GM23338 (cell line): ENCODE results near the gene SEC11A. TPM values are rescaled to one million over a fixed set of nuclear protein-coding genes. Genes with fewer than 3 reads are reported as not detected.

Source experiments
- ATAC-seq: fragments of 200-7000 bp; cut with Tn5 transposase; 3 replicates; pipeline ENCODE4 v1.9.1; 2020
- DNase-seq: peaks from one replicate; pipeline ENCODE4 v3.0.0-alpha.2; 2015; ENCODE audit warnings: low spot score
- H2AFZ ChIP-seq: fragments of 200-600 bp; sonication (generic); 2 replicates; pipeline ENCODE4 v1.8.0; 2016; ENCODE audit warnings: antibody characterized with exemption, mild to moderate bottlenecking, moderate library complexity
- H3F3A ChIP-seq: fragments of 200-600 bp; sonication (generic); replicated peaks from 2 replicates; pipeline ENCODE4 v1.8.0; 2017; ENCODE audit warnings: antibody characterized with exemption, mixed run types, low read depth
- H3K27ac ChIP-seq: fragments of 200-600 bp; sonication (generic); 2 replicates; pipeline ENCODE4 v1.6.1; 2016; ENCODE audit warnings: low read depth
- H3K27me3 ChIP-seq: fragments of 200-600 bp; sonication (generic); 2 replicates; pipeline ENCODE4 v1.8.0; 2016; ENCODE audit warnings: mild to moderate bottlenecking, mixed run types, moderate library complexity; ENCODE audit not compliant: insufficient read depth
- H3K36me3 ChIP-seq: fragments of 200-600 bp; sonication (generic); 2 replicates; pipeline ENCODE4 v1.8.0; 2016; ENCODE audit warnings: mild to moderate bottlenecking; ENCODE audit not compliant: insufficient read depth
- H3K4me1 ChIP-seq: fragments of 200-600 bp; sonication (generic); 2 replicates; pipeline ENCODE4 v1.8.0; 2016; ENCODE audit warnings: mild to moderate bottlenecking, moderate library complexity; ENCODE audit not compliant: insufficient read depth
- H3K4me2 ChIP-seq: fragments of 200-600 bp; sonication (generic); 2 replicates; pipeline ENCODE4 v1.7.1; 2017; ENCODE audit warnings: mixed run types
- H3K4me3 ChIP-seq: fragments of 200-600 bp; sonication (generic); 2 replicates; pipeline ENCODE4 v1.6.1; 2016; ENCODE audit warnings: mixed run types
- H3K79me2 ChIP-seq: fragments of 200-600 bp; sonication (generic); replicated peaks from 2 replicates; pipeline ENCODE4 v1.8.0; 2017; ENCODE audit warnings: mild to moderate bottlenecking; ENCODE audit not compliant: insufficient read depth
- H3K9me2 ChIP-seq: fragments of 200-600 bp; sonication (generic); 2 replicates; pipeline ENCODE4 v1.8.0; 2017; ENCODE audit not compliant: insufficient read depth
- H4K20me1 ChIP-seq: fragments of 200-600 bp; sonication (generic); replicated peaks from 2 replicates; pipeline ENCODE4 v1.8.0; 2017; ENCODE audit warnings: mild to moderate bottlenecking; ENCODE audit not compliant: insufficient read depth
- H3K27ac Mint-ChIP-seq: 2 replicates; pipeline ENCODE4 v1.8.0; 2020; ENCODE audit warnings: inconsistent platforms, mild to moderate bottlenecking, moderate library complexity, mixed read lengths
- H3K27me3 Mint-ChIP-seq: 3 replicates; pipeline ENCODE4 v1.8.0; 2022; ENCODE audit warnings: low read depth, mild to moderate bottlenecking, moderate library complexity, mixed read lengths, inconsistent platforms; ENCODE audit not compliant: insufficient read depth, poor library complexity
- H3K36me3 Mint-ChIP-seq: 3 replicates; pipeline ENCODE4 v1.8.0; 2021; ENCODE audit warnings: low read depth, mild to moderate bottlenecking, inconsistent platforms, moderate library complexity, mixed read lengths
- H3K4me1 Mint-ChIP-seq: 3 replicates; pipeline ENCODE4 v1.8.0; 2020; ENCODE audit warnings: mild to moderate bottlenecking, inconsistent platforms, mixed read lengths
- H3K4me3 Mint-ChIP-seq: 3 replicates; pipeline ENCODE4 v1.8.0; 2021; ENCODE audit warnings: moderate library complexity, mild to moderate bottlenecking, inconsistent platforms, mixed read lengths
- H3K9me3 Mint-ChIP-seq: 3 replicates; pipeline ENCODE4 v1.8.0; 2020; ENCODE audit warnings: moderate library complexity, mild to moderate bottlenecking, inconsistent platforms, mixed read lengths
- CREB1 ChIP-seq: fragments of 250-450 bp; sonication (Bioruptor Pico); IDR thresholded peaks from 2 replicates; pipeline ENCODE4 v1.5.0; 2020; ENCODE audit warnings: low read depth, mild to moderate bottlenecking, moderate library complexity
- CTCF ChIP-seq, 2 experiments: fragments of 200-600 bp in 1 of 2; sonication (generic) in 1 of 2; conservative IDR thresholded peaks; 2 replicates each; pipeline versions ENCODE4 v1.5.1 to v1.6.1; 2016 to 2017; ENCODE audit warnings: antibody characterized with exemption in 2 of 2, low read depth in 2 of 2, mild to moderate bottlenecking in 2 of 2, moderate library complexity in 1 of 2
- ETS1 ChIP-seq: IDR thresholded peaks from 2 replicates; pipeline ENCODE4 v1.6.1; 2016; ENCODE audit warnings: antibody characterized with exemption
- EZH2phosphoT487 ChIP-seq: fragments of 200-600 bp; sonication (generic); IDR thresholded peaks from one replicate; pipeline ENCODE4 v1.8.1; 2018; ENCODE audit warnings: antibody characterized with exemption; ENCODE audit not compliant: unreplicated experiment
- NANOG ChIP-seq: IDR thresholded peaks from 2 replicates; pipeline ENCODE4 v1.6.1; 2016; ENCODE audit warnings: antibody characterized with exemption, borderline replicate concordance
- POLR2AphosphoS5 ChIP-seq: IDR thresholded peaks from 2 replicates; pipeline ENCODE4 v1.6.1; 2016; ENCODE audit warnings: antibody characterized with exemption, low read depth
- STAT1 ChIP-seq: IDR thresholded peaks from one replicate; pipeline ENCODE4 v1.6.1; 2016; ENCODE audit warnings: antibody characterized with exemption; ENCODE audit not compliant: unreplicated experiment
- ZNF114 ChIP-seq: fragments of 250-450 bp; sonication (Bioruptor Pico); IDR thresholded peaks from 2 replicates; pipeline ENCODE4 v1.5.0; 2020; ENCODE audit warnings: mild to moderate bottlenecking, moderate library complexity
- ZNF331 ChIP-seq: fragments of 250-450 bp; sonication (Bioruptor Pico); IDR thresholded peaks from 2 replicates; pipeline ENCODE4 v1.5.0; 2020; ENCODE audit warnings: low read depth, mild to moderate bottlenecking, moderate library complexity
- ZNF462 ChIP-seq: fragments of 250-450 bp; sonication (Bioruptor Pico); IDR thresholded peaks from 2 replicates; pipeline ENCODE4 v1.5.0; 2020; ENCODE audit warnings: mild to moderate bottlenecking, moderate library complexity
- polyA plus RNA-seq: library from polyadenylated mRNA; unstranded; fragments of >200 nt; fragmentation: Nextera tagmentation; extraction: Ambion mirVana; gene quantifications from 2 replicates; pipeline ENCODE4 v1.2.1, GENCODE V29; 2016
- total RNA-seq: library from RNA; depleted of rRNA; stranded (reverse); fragments of >200 nt; shearing (Covaris generic); gene quantifications from 2 replicates; pipeline ENCODE4 v1.2.3, GENCODE V29; 2014

The SEC11A gene
- total and polyA plus RNA-seq, 2 experiments from 2014 or later = 191 to 257 TPM

- TF ChIP-seq ETS1 (no peak), ZNF114 (CRISPR knock-in tag) (no peak)
- no peak overlapping the region for H3K4me3 Mint-ChIP-seq
- H3K36me3 Mint-ChIP-seq = peaks cover 3% of the 10 kb centered on the region; the same call in 1 of the 3 replicates
- DNase-seq (no peak), ATAC-seq (no peak)
- Histone ChIP-seq H3K4me1 (no peaks in the 10 kb centered on the region; the same call in 1 of the 2 replicates), H2AFZ (no peak overlapping the region), H3K27ac (no peak overlapping the region), H3K27me3 (no peaks in the 10 kb centered on the region), H3K79me2 (peaks cover 99% of the 10 kb centered on the region), H3K9me2 (no peaks in the 10 kb centered on the region), H3K4me3 (no peak overlapping the region), H3K36me3 (no peaks in the 10 kb centered on the region), H4K20me1 (peaks cover 34% of the 10 kb centered on the region), H3F3A (0 out of 2 replicates have a peak, but pooled peaks cover 6% of the 10 kb centered on the region), H3K4me2 (no peak overlapping the region)
- no peaks in the 10 kb centered on the region for H3K27me3 Mint-ChIP-seq
- H3K4me1 Mint-ChIP-seq = peaks cover 10% of the 10 kb centered on the region
- H3K9me3 Mint-ChIP-seq = no peaks in the 10 kb centered on the region
- no peak overlapping the region for H3K27ac Mint-ChIP-seq
These were observed 43.1 kb upstream of the SEC11A start for GRCh38 chr15:84759018-84759417.

GRCh38 chr15:84755736-84756527 is 40.0 kb upstream of the SEC11A start:
- Histone ChIP-seq H3K4me1 (peaks cover 6% of the 10 kb centered on the region), H3K27me3 (no peaks in the 10 kb centered on the region), H3F3A (0 out of 2 replicates have a peak, but pooled peaks cover 6% of the 10 kb centered on the region), H3K27ac (0 out of 2 replicates have a peak overlapping the region, but pooled peaks have one; percentile 18), H3K36me3 (no peaks in the 10 kb centered on the region), H3K4me3 (no peak overlapping the region), H3K79me2 (peaks cover 100% of the 10 kb centered on the region), H3K4me2 (no peak overlapping the region), H4K20me1 (peaks cover 33% of the 10 kb centered on the region), H2AFZ (no peak overlapping the region), H3K9me2 (no peaks in the 10 kb centered on the region)
- H3K36me3 Mint-ChIP-seq = peaks cover 6% of the 10 kb centered on the region; the same call in 2 of the 3 replicates
- peaks cover 15% of the 10 kb centered on the region for H3K4me1 Mint-ChIP-seq
- H3K27ac Mint-ChIP-seq = peak overlapping the region; percentile 38
- DNase-seq (peak; percentile 16), ATAC-seq (peak; percentile 79)
- H3K9me3 Mint-ChIP-seq = no peaks in the 10 kb centered on the region
- H3K27me3 Mint-ChIP-seq = no peaks in the 10 kb centered on the region
- H3K4me3 Mint-ChIP-seq = no peak overlapping the region
- no peak for TF ChIP-seq CREB1 (CRISPR knock-in tag)
- no peak for TF ChIP-seq EZH2phosphoT487
- no peak for TF ChIP-seq STAT1
- no peak for TF ChIP-seq CTCF (conservative IDR thresholded peaks at IDR 0.05; ENCODE audit: low read depth in 2 of 2)
- TF ChIP-seq POLR2AphosphoS5 = no peak
- no peak for TF ChIP-seq ZNF462 (CRISPR knock-in tag)
- TF ChIP-seq ETS1 = no peak
- TF ChIP-seq ZNF331 (CRISPR knock-in tag) = no peak
- TF ChIP-seq ZNF114 (CRISPR knock-in tag) = no peak
- no peak for TF ChIP-seq NANOG
